HG03457 (cell line): ENCODE results near the gene PRKCD.

Source experiments
- ATAC-seq: cut with Tn5 transposase; IDR thresholded peaks from one replicate; pipeline ENCODE4 v1.9.1; 2021; ENCODE audit warnings: moderate number of reproducible peaks; ENCODE audit not compliant: unreplicated experiment

The PRKCD gene

GRCh38 chr3:53169832-53170324 is 8.9 kb downstream of the PRKCD start:
- no peak for ATAC-seq

- peak; percentile 39 for ATAC-seq
Measured at GRCh38 chr3:53170325-53171063, 9.5 kb downstream of the PRKCD start.

- no peak for ATAC-seq
Measured at GRCh38 chr3:53171064-53171418, 10.0 kb downstream of the PRKCD start.

- no peak for ATAC-seq
Measured at GRCh38 chr3:53171827-53172505, 11.0 kb downstream of the PRKCD start.

GRCh38 chr3:53173107-53173506 is 12.1 kb downstream of the PRKCD start:
- no peak for ATAC-seq

- ATAC-seq: no peak
Measured at GRCh38 chr3:53174346-53175250, 13.6 kb downstream of the PRKCD start.

DNA sequence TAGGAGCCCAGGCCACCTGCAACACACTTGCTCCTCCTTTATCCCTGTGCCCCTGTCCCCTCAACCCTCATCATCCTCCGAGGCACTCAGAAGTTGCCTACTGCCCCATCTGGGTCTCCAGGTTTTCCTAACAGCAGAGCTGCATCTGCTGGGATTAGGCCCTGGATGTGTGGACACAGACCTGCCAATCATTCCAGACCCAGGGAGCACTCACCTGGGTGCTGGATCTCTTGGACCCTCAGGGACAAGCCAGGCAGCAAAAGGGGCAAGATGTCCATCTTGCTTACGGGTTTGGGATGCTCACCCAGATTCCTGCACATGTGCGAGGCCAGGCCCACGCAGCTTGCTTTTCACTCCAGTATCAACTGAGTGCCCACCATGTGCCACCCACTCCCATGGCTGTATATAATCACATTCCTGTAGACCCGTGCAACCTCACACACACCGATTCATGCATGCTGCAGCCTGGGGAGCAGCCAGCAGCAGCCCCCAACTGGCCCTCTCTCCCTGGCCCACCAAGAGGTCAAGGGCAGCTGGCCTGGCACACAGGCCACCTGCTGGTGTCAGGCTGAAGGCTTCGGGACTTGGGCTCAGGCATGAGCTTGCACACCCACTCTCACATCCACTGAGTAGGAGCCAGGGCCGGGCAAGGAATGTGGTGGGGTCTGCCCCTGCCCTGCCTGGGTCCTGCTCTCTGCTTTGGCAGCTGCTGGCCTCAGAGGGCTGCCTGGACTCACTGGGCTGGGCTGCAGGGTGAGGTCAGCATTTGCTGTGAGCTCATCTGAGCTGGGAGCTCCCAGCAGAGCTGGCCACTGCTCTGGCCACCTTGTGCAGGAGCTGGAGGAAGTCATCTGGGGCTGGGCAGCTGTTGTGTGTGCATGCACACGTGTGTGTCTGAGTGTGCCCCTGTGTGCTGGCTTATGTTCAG is 14.9 kb downstream of the PRKCD start:
- no peak for ATAC-seq

DNA sequence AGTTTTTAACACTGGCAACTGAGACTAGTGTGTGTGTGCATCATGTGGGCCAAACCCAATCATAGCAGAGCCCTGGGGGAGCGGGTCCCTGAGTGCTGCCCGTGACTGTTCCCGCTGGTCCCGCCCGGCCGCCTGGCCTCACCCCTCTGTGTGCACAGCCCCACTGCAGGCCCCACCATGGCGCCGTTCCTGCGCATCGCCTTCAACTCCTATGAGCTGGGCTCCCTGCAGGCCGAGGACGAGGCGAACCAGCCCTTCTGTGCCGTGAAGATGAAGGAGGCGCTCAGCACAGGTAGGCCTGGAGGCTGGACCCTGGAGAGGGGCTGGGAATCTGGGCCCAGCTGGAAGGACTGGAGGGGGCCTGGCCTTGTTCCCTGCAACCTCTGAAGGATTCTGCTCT is 17.2 kb downstream of the PRKCD start:
- no peak for ATAC-seq

DNA sequence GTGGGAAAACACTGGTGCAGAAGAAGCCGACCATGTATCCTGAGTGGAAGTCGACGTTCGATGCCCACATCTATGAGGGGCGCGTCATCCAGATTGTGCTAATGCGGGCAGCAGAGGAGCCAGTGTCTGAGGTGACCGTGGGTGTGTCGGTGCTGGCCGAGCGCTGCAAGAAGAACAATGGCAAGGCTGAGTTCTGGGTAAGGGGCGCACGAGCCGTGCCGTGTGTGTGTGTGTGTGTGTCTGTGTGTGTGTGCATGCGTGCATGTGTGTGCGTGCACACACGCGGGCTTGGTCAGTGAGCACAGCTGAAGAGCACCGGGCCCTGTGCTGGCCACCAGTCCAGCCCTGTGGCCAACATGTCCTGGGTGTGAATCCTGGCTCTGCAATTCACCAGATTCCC is 18.6 kb downstream of the PRKCD start:
- ATAC-seq: no peak

DNA sequence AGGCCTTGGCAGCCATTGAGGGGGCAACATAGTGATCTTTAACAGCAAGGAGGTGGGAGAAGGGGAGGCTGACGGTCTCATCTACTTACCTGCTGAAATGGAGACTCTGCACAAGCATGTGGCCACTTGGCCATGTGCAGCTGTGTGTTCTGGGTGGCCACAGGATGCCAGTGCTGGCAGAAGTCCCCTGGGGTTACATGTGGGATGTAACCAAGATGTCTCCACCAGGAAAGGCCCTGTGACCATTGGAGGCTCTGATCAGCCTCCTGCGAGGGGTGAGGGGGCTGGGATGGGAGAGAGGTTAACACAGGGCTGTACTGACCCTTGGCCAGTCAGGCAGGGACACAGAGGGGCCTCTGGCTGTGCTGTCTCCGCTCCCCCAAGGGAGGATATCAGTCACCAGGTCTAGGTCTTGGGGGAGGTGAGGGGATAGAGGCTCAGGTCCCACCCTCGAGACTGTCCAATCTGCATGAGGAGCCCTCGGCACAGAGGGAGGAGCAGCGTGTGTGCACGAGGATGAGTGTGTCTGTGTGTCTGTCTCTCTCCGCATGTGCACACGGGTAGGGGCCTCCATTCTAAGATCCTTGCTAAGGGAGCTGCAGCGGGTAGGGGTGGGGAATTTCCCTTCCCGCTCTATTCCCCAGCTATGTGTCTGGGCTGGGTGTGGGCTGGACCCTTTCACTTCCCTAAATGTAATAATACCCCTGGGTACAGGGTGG is 19.5 kb downstream of the PRKCD start:
- peak; percentile 82 for ATAC-seq

- peak; percentile 10 for ATAC-seq
Measured at GRCh38 chr3:53181024-53181371, 20.0 kb downstream of the PRKCD start.

GRCh38 chr3:53181528-53181927 is 20.5 kb downstream of the PRKCD start:
- no peak for ATAC-seq

GRCh38 chr3:53182764-53183355 is 21.9 kb downstream of the PRKCD start:
- ATAC-seq: no peak

DNA sequence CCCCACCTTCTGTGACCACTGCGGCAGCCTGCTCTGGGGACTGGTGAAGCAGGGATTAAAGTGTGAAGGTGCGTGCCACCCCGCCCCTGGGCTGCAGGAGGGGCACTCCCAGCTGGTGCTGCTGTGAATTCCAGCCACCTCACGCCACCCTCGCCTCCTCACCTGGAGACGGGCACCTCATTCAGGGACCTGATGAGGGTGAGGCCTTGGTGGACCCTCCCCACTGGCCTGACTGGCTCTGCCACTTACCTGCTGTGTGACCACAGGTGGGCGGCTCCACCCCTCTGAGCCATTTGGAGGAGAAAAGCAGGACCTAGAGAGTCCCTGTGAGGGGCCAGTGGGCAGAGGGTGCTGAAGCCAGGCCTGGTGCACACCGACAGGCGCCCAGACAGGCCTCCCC is 22.5 kb downstream of the PRKCD start:
- ATAC-seq: no peak

DNA sequence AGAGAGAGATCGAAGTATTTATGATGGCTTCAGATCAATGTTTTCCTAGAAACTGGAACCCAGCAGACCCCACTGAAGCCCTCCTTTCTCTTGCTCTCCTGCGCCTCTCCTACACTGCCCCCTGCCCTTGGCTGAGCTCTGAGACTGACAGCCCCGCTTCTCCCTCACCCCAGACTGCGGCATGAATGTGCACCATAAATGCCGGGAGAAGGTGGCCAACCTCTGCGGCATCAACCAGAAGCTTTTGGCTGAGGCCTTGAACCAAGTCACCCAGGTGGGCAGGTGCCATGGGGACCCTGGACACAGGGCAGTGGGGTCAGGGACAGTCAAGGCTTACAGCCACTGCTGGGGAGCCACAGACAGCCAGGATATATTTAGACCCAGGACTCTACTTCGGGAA is 23.7 kb downstream of the PRKCD start:
- ATAC-seq: no peak

DNA sequence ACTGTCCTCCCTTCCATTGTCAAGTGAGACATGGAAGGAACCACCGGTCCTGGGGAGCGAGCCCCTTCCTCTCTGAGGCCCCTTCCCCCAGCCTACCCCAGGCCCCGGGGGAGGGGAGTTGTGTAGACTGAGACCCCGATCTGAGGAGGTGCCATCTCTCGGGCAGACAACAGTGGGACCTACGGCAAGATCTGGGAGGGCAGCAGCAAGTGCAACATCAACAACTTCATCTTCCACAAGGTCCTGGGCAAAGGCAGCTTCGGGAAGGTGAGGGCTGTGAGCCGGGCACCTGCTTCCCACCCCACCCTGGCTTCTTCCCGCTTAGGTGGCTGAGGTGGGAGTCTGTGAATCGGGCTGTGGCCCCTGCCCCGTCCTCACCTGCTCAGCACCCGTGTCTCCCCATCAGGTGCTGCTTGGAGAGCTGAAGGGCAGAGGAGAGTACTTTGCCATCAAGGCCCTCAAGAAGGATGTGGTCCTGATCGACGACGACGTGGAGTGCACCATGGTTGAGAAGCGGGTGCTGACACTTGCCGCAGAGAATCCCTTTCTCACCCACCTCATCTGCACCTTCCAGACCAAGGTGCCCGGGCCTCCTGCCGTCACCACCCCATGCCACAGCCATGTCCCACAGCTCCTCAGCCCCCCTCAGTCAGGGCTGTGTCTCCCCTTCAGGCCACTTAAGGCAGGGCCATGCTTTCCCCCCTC is 24.9 kb downstream of the PRKCD start:
- no peak for ATAC-seq

- no peak for ATAC-seq
Measured at GRCh38 chr3:53186726-53187125, 25.7 kb downstream of the PRKCD start.

GRCh38 chr3:53187430-53187829 is 26.4 kb downstream of the PRKCD start:
- no peak for ATAC-seq

- ATAC-seq: no peak
Measured at GRCh38 chr3:53188136-53188685, 27.2 kb downstream of the PRKCD start.
